Measurements from ENCODE around the gene CEP295NL.

Gene CEP295NL

GRCh38 chr17:78857266-78857665 is 45.7 kb downstream of the CEP295NL start:
- ChIA-PET POLR2A (no interaction called here), CTCF (no interaction called here)
- TF ChIP-seq PKNOX1 (IDR thresholded peaks at IDR 0.05) (no peak), FOXK2 (IDR thresholded peaks at IDR 0.05) (no peak)
- no peak for DNase-seq (ENCODE audit: extremely low spot score)

- no peak for DNase-seq (ENCODE audit: extremely low spot score)
- ChIA-PET POLR2A (no interaction called here), CTCF (no interaction called here)
- no peak for TF ChIP-seq L3MBTL2 (conservative IDR thresholded peaks at IDR 0.05)
- TF ChIP-seq HDGF (IDR thresholded peaks at IDR 0.05; ENCODE audit: borderline replicate concordance), result no peak
- TF ChIP-seq SP1 (IDR thresholded peaks at IDR 0.05), result no peak
- no peak for TF ChIP-seq CTBP1 (IDR thresholded peaks at IDR 0.05; ENCODE audit: borderline replicate concordance)
- TF ChIP-seq ZNF384 (IDR thresholded peaks at IDR 0.05), result no peak
- TF ChIP-seq NFRKB (IDR thresholded peaks at IDR 0.05), result no peak
- no peak for TF ChIP-seq BHLHE40 (IDR thresholded peaks at IDR 0.05; ENCODE audit: borderline replicate concordance)
- no peak for TF ChIP-seq LEF1 (IDR thresholded peaks at IDR 0.05; ENCODE audit: borderline replicate concordance)
- no peak for TF ChIP-seq FOXA1 (IDR thresholded peaks at IDR 0.05)
- TF ChIP-seq PKNOX1 (IDR thresholded peaks at IDR 0.05), result no peak
- TF ChIP-seq FOXM1 (IDR thresholded peaks at IDR 0.05; ENCODE audit: borderline replicate concordance), result no peak
- no peak for TF ChIP-seq ARNT (IDR thresholded peaks at IDR 0.05)
- no peak for TF ChIP-seq ELF4 (IDR thresholded peaks at IDR 0.05)
- TF ChIP-seq SUZ12 (IDR thresholded peaks at IDR 0.05), result no peak
- no peak for TF ChIP-seq FOXK2 (IDR thresholded peaks at IDR 0.05)
- TF ChIP-seq TARDBP (IDR thresholded peaks at IDR 0.05), result no peak
These were observed 47.3 kb downstream of the CEP295NL start for GRCh38 chr17:78855561-78856165.

GRCh38 chr17:78854508-78854907 is 48.5 kb downstream of the CEP295NL start:
- POLR2A ChIA-PET, result interaction anchor here (1.4 kb wide), 2 partner anchors 13 to 22 kb away, joined by 3 to 5 read pairs; no protein-coding TSS in a partner anchor
- CTCF ChIA-PET, result interaction anchor here (1.1 to 4.3 kb wide), 3 partner anchors 12 to 122 kb away, joined by 3 to 30 read pairs (median 3); no protein-coding TSS in a partner anchor
- TF ChIP-seq FOXM1 (IDR thresholded peaks at IDR 0.05; ENCODE audit: borderline replicate concordance) (no peak), BHLHE40 (IDR thresholded peaks at IDR 0.05; ENCODE audit: borderline replicate concordance) (no peak), TARDBP (IDR thresholded peaks at IDR 0.05) (no peak), FOXA1 (IDR thresholded peaks at IDR 0.05) (no peak), ARNT (IDR thresholded peaks at IDR 0.05) (no peak), ZNF384 (IDR thresholded peaks at IDR 0.05) (no peak), ELF4 (IDR thresholded peaks at IDR 0.05) (no peak), CTBP1 (IDR thresholded peaks at IDR 0.05; ENCODE audit: borderline replicate concordance) (no peak), PKNOX1 (IDR thresholded peaks at IDR 0.05) (no peak), FOXK2 (IDR thresholded peaks at IDR 0.05) (no peak), SUZ12 (IDR thresholded peaks at IDR 0.05) (no peak), L3MBTL2 (conservative IDR thresholded peaks at IDR 0.05) (no peak), SP1 (IDR thresholded peaks at IDR 0.05) (no peak), NFRKB (IDR thresholded peaks at IDR 0.05) (no peak), HDGF (IDR thresholded peaks at IDR 0.05; ENCODE audit: borderline replicate concordance) (no peak), LEF1 (IDR thresholded peaks at IDR 0.05; ENCODE audit: borderline replicate concordance) (no peak)

GRCh38 chr17:78853926-78854394 is 49.0 kb downstream of the CEP295NL start:
- CTCF ChIA-PET, result interaction anchor here (1.1 to 4.3 kb wide), 3 partner anchors 12 to 122 kb away, joined by 3 to 30 read pairs (median 3); no protein-coding TSS in a partner anchor
- no peak for DNase-seq (ENCODE audit: extremely low spot score)
- POLR2A ChIA-PET, result interaction anchor here (1.4 kb wide), 2 partner anchors 13 to 23 kb away, joined by 3 to 5 read pairs; no protein-coding TSS in a partner anchor
- TF ChIP-seq LEF1 (IDR thresholded peaks at IDR 0.05; ENCODE audit: borderline replicate concordance) (no peak), ARNT (IDR thresholded peaks at IDR 0.05) (no peak), TARDBP (IDR thresholded peaks at IDR 0.05) (no peak), PKNOX1 (IDR thresholded peaks at IDR 0.05) (no peak), CTBP1 (IDR thresholded peaks at IDR 0.05; ENCODE audit: borderline replicate concordance) (no peak), FOXK2 (IDR thresholded peaks at IDR 0.05) (no peak), FOXM1 (IDR thresholded peaks at IDR 0.05; ENCODE audit: borderline replicate concordance) (no peak), HDGF (IDR thresholded peaks at IDR 0.05; ENCODE audit: borderline replicate concordance) (no peak), SP1 (IDR thresholded peaks at IDR 0.05) (no peak), FOXA1 (IDR thresholded peaks at IDR 0.05) (no peak), BHLHE40 (IDR thresholded peaks at IDR 0.05; ENCODE audit: borderline replicate concordance) (no peak), SUZ12 (IDR thresholded peaks at IDR 0.05) (no peak)

More at GRCh38 chr17:78854508-78854907, 48.5 kb downstream of the CEP295NL start:
- no peak for DNase-seq (ENCODE audit: extremely low spot score)

GRCh38 chr17:78852709-78853121 is 50.3 kb downstream of the CEP295NL start:
- ChIA-PET CTCF (interaction anchor here (0.6 to 4.3 kb wide), 20 partner anchors 9 to 652 kb away, joined by 3 to 30 read pairs (median 3); no protein-coding TSS in a partner anchor), POLR2A (interaction anchor here (1.2 to 1.5 kb wide), 4 partner anchors 10 to 100 kb away, joined by 3 to 5 read pairs (median 4); partner anchors contain the start of gene USP36)
- TF ChIP-seq ELF4 (IDR thresholded peaks at IDR 0.05) (no peak), FOXM1 (IDR thresholded peaks at IDR 0.05; ENCODE audit: borderline replicate concordance) (no peak), PKNOX1 (IDR thresholded peaks at IDR 0.05) (no peak), SUZ12 (IDR thresholded peaks at IDR 0.05) (no peak), LEF1 (IDR thresholded peaks at IDR 0.05; ENCODE audit: borderline replicate concordance) (no peak), NFRKB (IDR thresholded peaks at IDR 0.05) (no peak), BHLHE40 (IDR thresholded peaks at IDR 0.05; ENCODE audit: borderline replicate concordance) (no peak), CTBP1 (IDR thresholded peaks at IDR 0.05; ENCODE audit: borderline replicate concordance) (no peak), FOXA1 (IDR thresholded peaks at IDR 0.05) (no peak), FOXK2 (IDR thresholded peaks at IDR 0.05) (no peak), TARDBP (IDR thresholded peaks at IDR 0.05) (no peak), HDGF (IDR thresholded peaks at IDR 0.05; ENCODE audit: borderline replicate concordance) (no peak), L3MBTL2 (conservative IDR thresholded peaks at IDR 0.05) (no peak), ARNT (IDR thresholded peaks at IDR 0.05) (no peak), SP1 (IDR thresholded peaks at IDR 0.05) (no peak)
- DNase-seq (ENCODE audit: extremely low spot score), result peak; percentile 70
